Gastroesophageal sphincter (tissue), 3 donors: ENCODE results near the gene DPP7.

Experiments
- EP300 ChIP-seq: sonication (generic); formaldehyde crosslinking; IDR thresholded peaks from one replicate; pipeline ENCODE4 v1.6.1; 2017; ENCODE audit warnings: antibody characterized with exemption, mild to moderate bottlenecking
- POLR2A ChIP-seq, 2 donors: fragments of 450-650 bp; IDR thresholded peaks; one replicate each; pipeline ENCODE4 v1.6.1; 2017; ENCODE audit warnings: antibody characterized with exemption in 2 of 2, mild to moderate bottlenecking in 2 of 2, moderate library complexity in 1 of 2
- POLR2AphosphoS5 ChIP-seq: sonication (generic); formaldehyde crosslinking; IDR thresholded peaks from one replicate; pipeline ENCODE4 v1.6.1; 2017; ENCODE audit warnings: antibody characterized with exemption
- TF ChIP-seq, protein P1 (sequence below), 4 experiments: fragments of 200-600 bp in 2 of 4; fragments of 450-650 bp in 2 of 4; sonication (generic) in 1 of 4; IDR thresholded peaks; one replicate each; pipeline ENCODE4 v1.5.1; 2017 to 2019; ENCODE audit warnings: antibody characterized with exemption in 4 of 4, mild to moderate bottlenecking in 2 of 4, moderate library complexity in 2 of 4

DNA sequence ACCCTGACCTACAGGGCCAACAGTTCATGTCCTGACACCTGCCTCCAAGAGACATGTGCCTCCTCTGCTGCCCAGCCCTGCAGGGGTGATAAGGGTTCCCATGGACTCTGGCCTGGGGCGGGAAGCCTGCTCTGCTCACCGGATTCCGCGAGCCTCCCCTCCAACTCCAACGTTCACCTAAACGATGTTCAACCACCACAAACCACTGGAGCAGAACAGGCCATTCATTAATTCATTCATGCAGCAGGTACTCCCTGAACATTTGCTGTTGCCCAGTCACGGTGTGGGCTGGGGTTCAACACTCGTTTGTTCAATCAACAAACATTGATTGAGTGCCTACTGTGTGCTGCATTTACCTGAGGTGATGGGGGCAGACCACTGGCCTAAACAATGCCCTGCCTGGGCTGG, 40.5 kb downstream of the DPP7 start:
- TF ChIP-seq EP300 (no peak), POLR2A (IDR thresholded peaks at IDR 0.05) (no peak), POLR2AphosphoS5 (no peak)
- TF ChIP-seq, protein P1, sequence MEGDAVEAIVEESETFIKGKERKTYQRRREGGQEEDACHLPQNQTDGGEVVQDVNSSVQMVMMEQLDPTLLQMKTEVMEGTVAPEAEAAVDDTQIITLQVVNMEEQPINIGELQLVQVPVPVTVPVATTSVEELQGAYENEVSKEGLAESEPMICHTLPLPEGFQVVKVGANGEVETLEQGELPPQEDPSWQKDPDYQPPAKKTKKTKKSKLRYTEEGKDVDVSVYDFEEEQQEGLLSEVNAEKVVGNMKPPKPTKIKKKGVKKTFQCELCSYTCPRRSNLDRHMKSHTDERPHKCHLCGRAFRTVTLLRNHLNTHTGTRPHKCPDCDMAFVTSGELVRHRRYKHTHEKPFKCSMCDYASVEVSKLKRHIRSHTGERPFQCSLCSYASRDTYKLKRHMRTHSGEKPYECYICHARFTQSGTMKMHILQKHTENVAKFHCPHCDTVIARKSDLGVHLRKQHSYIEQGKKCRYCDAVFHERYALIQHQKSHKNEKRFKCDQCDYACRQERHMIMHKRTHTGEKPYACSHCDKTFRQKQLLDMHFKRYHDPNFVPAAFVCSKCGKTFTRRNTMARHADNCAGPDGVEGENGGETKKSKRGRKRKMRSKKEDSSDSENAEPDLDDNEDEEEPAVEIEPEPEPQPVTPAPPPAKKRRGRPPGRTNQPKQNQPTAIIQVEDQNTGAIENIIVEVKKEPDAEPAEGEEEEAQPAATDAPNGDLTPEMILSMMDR (IDR thresholded peaks at IDR 0.05) = no peak
